HFFc6 (cell line): ENCODE results near the gene SCAF4. TPM values are rescaled to one million over a fixed set of nuclear protein-coding genes. Genes with fewer than 3 reads are reported as not detected.
"Not testable (repeated sequence)": the region's sequence is repeated elsewhere in the genome, so short reads cannot be mapped to it uniquely, and the experiment has no call there.

Experiments
- DNase-seq: peaks from one replicate; pipeline ENCODE4 v3.0.0-alpha.2; 2018
- H3K27ac Mint-ChIP-seq: 2 replicates; pipeline ENCODE4 v1.8.0; 2020; ENCODE audit warnings: mild to moderate bottlenecking, mixed read lengths
- H3K27me3 Mint-ChIP-seq: 2 replicates; pipeline ENCODE4 v1.8.0; 2021; ENCODE audit warnings: mild to moderate bottlenecking, moderate library complexity, mixed read lengths; ENCODE audit not compliant: insufficient read depth
- H3K36me3 Mint-ChIP-seq: 2 replicates; pipeline ENCODE4 v1.8.0; 2021; ENCODE audit warnings: low read depth, mixed read lengths
- H3K4me1 Mint-ChIP-seq: 2 replicates; pipeline ENCODE4 v1.8.0; 2020; ENCODE audit warnings: low read depth, mixed read lengths
- H3K4me3 Mint-ChIP-seq: 2 replicates; pipeline ENCODE4 v1.8.0; 2020; ENCODE audit warnings: mild to moderate bottlenecking, moderate library complexity, mixed read lengths
- H3K9me3 Mint-ChIP-seq: 2 replicates; pipeline ENCODE4 v1.8.0; 2020; ENCODE audit warnings: mild to moderate bottlenecking, mixed read lengths
- total RNA-seq, 6 experiments: library from RNA; stranded (reverse); fragmentation: NEBNext Ultra II Directional; extraction: Animal tissue kit (Norgen Biotek cat#: 25700); gene quantifications; 2 replicates in 1 of 6; 3 replicates in 5 of 6; pipeline ENCODE4 v1.2.3, GENCODE V29; 2021
- TF ChIP-seq, protein P1 (sequence below): fragments of 200-600 bp; sonication (generic); IDR thresholded peaks from 2 replicates; pipeline ENCODE4 v1.5.0; 2021; ENCODE audit warnings: antibody characterized with exemption, mild to moderate bottlenecking

Gene SCAF4
- total RNA-seq, 6 experiments from 2014 or later = 21.8 to 28.4 (median 26.3) TPM

DNA sequence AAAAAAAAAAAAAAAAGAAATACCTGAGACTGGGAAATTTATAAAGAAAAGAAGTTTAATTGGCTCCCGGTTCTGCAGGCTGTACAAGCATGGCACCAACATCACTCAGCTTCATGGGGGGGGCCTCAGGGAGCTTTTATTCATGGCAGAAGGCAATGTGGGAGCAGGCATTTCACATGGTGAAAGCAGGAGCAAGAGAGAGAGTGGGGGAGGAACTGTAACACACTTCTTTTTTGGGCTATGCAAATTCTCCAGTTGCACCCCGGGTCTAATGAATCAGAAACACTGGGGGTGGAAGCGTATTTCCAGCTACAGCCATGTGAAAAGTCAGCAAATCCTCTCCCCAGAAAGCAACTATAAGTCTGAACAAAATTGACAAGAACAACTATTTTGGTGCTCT lies 84.3 kb downstream of the SCAF4 start:
- no peaks in the 10 kb centered on the region for H3K4me1 Mint-ChIP-seq

GRCh38 chr21:31644643-31645042 lies 87.3 kb downstream of the SCAF4 start:
- no peak overlapping the region for H3K4me3 Mint-ChIP-seq
- peaks cover 3% of the 10 kb centered on the region; the same call in 1 of the 2 replicates for H3K27me3 Mint-ChIP-seq
- DNase-seq = no peak
- TF ChIP-seq, protein P1, sequence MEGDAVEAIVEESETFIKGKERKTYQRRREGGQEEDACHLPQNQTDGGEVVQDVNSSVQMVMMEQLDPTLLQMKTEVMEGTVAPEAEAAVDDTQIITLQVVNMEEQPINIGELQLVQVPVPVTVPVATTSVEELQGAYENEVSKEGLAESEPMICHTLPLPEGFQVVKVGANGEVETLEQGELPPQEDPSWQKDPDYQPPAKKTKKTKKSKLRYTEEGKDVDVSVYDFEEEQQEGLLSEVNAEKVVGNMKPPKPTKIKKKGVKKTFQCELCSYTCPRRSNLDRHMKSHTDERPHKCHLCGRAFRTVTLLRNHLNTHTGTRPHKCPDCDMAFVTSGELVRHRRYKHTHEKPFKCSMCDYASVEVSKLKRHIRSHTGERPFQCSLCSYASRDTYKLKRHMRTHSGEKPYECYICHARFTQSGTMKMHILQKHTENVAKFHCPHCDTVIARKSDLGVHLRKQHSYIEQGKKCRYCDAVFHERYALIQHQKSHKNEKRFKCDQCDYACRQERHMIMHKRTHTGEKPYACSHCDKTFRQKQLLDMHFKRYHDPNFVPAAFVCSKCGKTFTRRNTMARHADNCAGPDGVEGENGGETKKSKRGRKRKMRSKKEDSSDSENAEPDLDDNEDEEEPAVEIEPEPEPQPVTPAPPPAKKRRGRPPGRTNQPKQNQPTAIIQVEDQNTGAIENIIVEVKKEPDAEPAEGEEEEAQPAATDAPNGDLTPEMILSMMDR = no peak
- no peaks in the 10 kb centered on the region for H3K36me3 Mint-ChIP-seq
- no peak overlapping the region for H3K27ac Mint-ChIP-seq
- no peaks in the 10 kb centered on the region for H3K9me3 Mint-ChIP-seq
- no peaks in the 10 kb centered on the region for H3K4me1 Mint-ChIP-seq

More for the DNA sequence above, 84.3 kb downstream of the SCAF4 start:
- peaks cover 3% of the 10 kb centered on the region; the same call in 1 of the 2 replicates for H3K27me3 Mint-ChIP-seq
- no peak overlapping the region for H3K4me3 Mint-ChIP-seq
- DNase-seq = no peak
- no peaks in the 10 kb centered on the region for H3K9me3 Mint-ChIP-seq
- TF ChIP-seq, protein P1 = no peak
- H3K36me3 Mint-ChIP-seq = no peaks in the 10 kb centered on the region
- no peak overlapping the region for H3K27ac Mint-ChIP-seq

DNA sequence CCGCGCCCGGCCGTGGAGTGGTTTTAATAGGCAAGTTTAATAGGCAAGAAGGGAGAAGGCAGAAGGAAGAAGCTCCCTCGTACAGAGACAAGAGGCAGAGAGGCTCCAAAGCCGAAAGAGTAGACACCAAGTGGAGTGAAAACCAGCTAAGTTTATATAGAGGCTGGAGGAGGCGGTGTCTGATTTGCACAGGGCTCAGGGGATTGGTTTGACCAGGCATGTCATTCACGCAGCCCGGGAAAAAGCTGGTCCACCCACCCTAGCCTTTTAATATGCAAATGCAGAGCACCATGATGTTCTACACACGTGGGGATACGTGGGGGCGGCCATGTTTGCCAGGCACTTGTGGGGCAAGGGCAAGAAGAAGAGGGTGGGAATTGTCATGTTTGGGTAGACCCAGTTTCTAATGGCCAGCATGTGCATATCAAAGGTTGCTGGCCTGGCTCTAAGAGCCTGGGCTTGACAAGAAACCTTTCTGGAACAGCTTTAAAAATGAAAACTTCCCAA lies 90.4 kb downstream of the SCAF4 start:
- no peaks in the 10 kb centered on the region for H3K9me3 Mint-ChIP-seq
- TF ChIP-seq, protein P1 = no peak
- no peak overlapping the region for H3K27ac Mint-ChIP-seq
- no peaks in the 10 kb centered on the region for H3K4me1 Mint-ChIP-seq
- no peak for DNase-seq
- H3K27me3 Mint-ChIP-seq = no peaks in the 10 kb centered on the region
- no peaks in the 10 kb centered on the region for H3K36me3 Mint-ChIP-seq
- H3K4me3 Mint-ChIP-seq = no peak overlapping the region

- Mint-ChIP-seq H3K27me3 (peaks cover 3% of the 10 kb centered on the region; the same call in 1 of the 2 replicates), H3K36me3 (no peaks in the 10 kb centered on the region), H3K4me1 (no peaks in the 10 kb centered on the region), H3K4me3 (no peak overlapping the region), H3K9me3 (no peaks in the 10 kb centered on the region), H3K27ac (no peak overlapping the region)
- DNase-seq = no peak
- TF ChIP-seq, protein P1 = no peak
These were observed 95.0 kb downstream of the SCAF4 start for GRCh38 chr21:31636874-31637273.

GRCh38 chr21:31634993-31635392 lies 96.9 kb downstream of the SCAF4 start:
- Mint-ChIP-seq H3K36me3 (no peaks in the 10 kb centered on the region), H3K27ac (no peak overlapping the region), H3K9me3 (no peaks in the 10 kb centered on the region), H3K27me3 (peaks cover 3% of the 10 kb centered on the region; the same call in 1 of the 2 replicates), H3K4me1 (peaks cover 5% of the 10 kb centered on the region), H3K4me3 (no peak overlapping the region)
- DNase-seq = no peak
- TF ChIP-seq, protein P1 = no peak

GRCh38 chr21:31631881-31632280 lies 100.0 kb downstream of the SCAF4 start:
- H3K4me1 Mint-ChIP-seq = peaks cover 10% of the 10 kb centered on the region
- not testable (repeated sequence) for H3K4me3 Mint-ChIP-seq, H3K27ac Mint-ChIP-seq, H3K27me3 Mint-ChIP-seq, H3K36me3 Mint-ChIP-seq, H3K9me3 Mint-ChIP-seq, DNase-seq
